ENCODE results near the gene ZBTB7A. TPM values are rescaled to one million over a fixed set of nuclear protein-coding genes. Genes with fewer than 3 reads are reported as not detected.

ZBTB7A gene
- total RNA-seq, 1 donor from 2014 or later, result 15.3 TPM

DNA sequence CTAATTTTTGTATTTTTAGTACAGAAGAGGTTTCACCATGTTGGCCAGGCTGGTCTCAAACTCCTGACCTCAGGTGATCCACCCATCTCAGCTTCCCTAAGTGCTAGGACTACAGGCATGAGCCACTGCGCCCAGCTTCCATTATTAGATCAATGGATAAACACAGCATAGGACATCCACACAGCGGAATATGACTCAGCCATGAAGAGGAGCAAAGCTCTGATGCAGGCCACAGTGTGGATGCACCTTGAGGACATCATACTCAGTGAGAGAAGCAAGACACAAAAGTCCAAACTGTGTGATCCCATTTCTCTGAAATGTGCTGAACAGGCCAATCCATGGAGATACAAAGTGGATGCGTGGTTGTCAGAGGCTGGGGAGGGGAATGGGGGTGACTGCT is 4.9 kb upstream of the ZBTB7A start:
- no peak for TF ChIP-seq CTCF (IDR thresholded peaks at IDR 0.05; ENCODE audit: insufficient read depth, low read length, severe bottlenecking)
- no peaks in the 10 kb centered on the region for H3K27me3 ChIP-seq (ENCODE audit: control insufficient read depth, insufficient read depth, low read length)
- no peak for DNase-seq (ENCODE audit: low read depth)
- no peak for FAIRE-seq
- H3K36me3 ChIP-seq (ENCODE audit: control insufficient read depth, insufficient read depth, low read length), result no peaks in the 10 kb centered on the region
- H3K4me3 ChIP-seq (ENCODE audit: low read depth, low read length), result no peak overlapping the region

GRCh38 chr19:4069331-4069959 is 2.7 kb upstream of the ZBTB7A start:
- Histone ChIP-seq H3K36me3 (ENCODE audit: control insufficient read depth, insufficient read depth, low read length) (no peaks in the 10 kb centered on the region), H3K27me3 (ENCODE audit: control insufficient read depth, insufficient read depth, low read length) (no peaks in the 10 kb centered on the region), H3K4me3 (ENCODE audit: low read depth, low read length) (no peak overlapping the region)
- TF ChIP-seq CTCF (IDR thresholded peaks at IDR 0.05; ENCODE audit: insufficient read depth, low read length, severe bottlenecking), result no peak
- DNase-seq (ENCODE audit: low read depth) (no peak), FAIRE-seq (peak; percentile 36)

GRCh38 chr19:4068047-4068966 is 1.6 kb upstream of the ZBTB7A start:
- TF ChIP-seq CTCF (IDR thresholded peaks at IDR 0.05; ENCODE audit: insufficient read depth, low read length, severe bottlenecking), result no peak
- no peaks in the 10 kb centered on the region for H3K27me3 ChIP-seq (ENCODE audit: control insufficient read depth, insufficient read depth, low read length)
- H3K36me3 ChIP-seq (ENCODE audit: control insufficient read depth, insufficient read depth, low read length), result peaks cover 5% of the 10 kb centered on the region
- FAIRE-seq (no peak), DNase-seq (ENCODE audit: low read depth) (no peak)
- H3K4me3 ChIP-seq (ENCODE audit: low read depth, low read length), result peak overlapping the region; percentile 83

GRCh38 chr19:4067396-4068046 is 822 bp upstream of the ZBTB7A start:
- DNase-seq (ENCODE audit: low read depth) (no peak), FAIRE-seq (no peak)
- no peak for TF ChIP-seq CTCF (IDR thresholded peaks at IDR 0.05; ENCODE audit: insufficient read depth, low read length, severe bottlenecking)
- H3K4me3 ChIP-seq (ENCODE audit: low read depth, low read length), result peak overlapping the region; percentile 83
- peaks cover 9% of the 10 kb centered on the region for H3K36me3 ChIP-seq (ENCODE audit: control insufficient read depth, insufficient read depth, low read length)
- no peaks in the 10 kb centered on the region for H3K27me3 ChIP-seq (ENCODE audit: control insufficient read depth, insufficient read depth, low read length)

- DNase-seq (ENCODE audit: low read depth) (no peak), FAIRE-seq (no peak)
- Histone ChIP-seq H3K27me3 (ENCODE audit: control insufficient read depth, insufficient read depth, low read length) (no peaks in the 10 kb centered on the region), H3K4me3 (ENCODE audit: low read depth, low read length) (peak overlapping the region; percentile 83), H3K36me3 (ENCODE audit: control insufficient read depth, insufficient read depth, low read length) (peaks cover 9% of the 10 kb centered on the region)
- TF ChIP-seq CTCF (IDR thresholded peaks at IDR 0.05; ENCODE audit: insufficient read depth, low read length, severe bottlenecking), result no peak
These were observed 508 bp downstream of the ZBTB7A start for GRCh38 chr19:4066176-4066606.

All from bronchial epithelial cell (primary cell).